GM18861 (cell line): Measurements from ENCODE around the gene GSTT2B.
"Not testable (repeated sequence)": the region's sequence is repeated elsewhere in the genome, so short reads cannot be mapped to it uniquely, and the experiment has no call there.

Source experiments
- ATAC-seq: cut with Tn5 transposase; IDR thresholded peaks from one replicate; pipeline ENCODE4 v1.9.1; 2021; ENCODE audit not compliant: unreplicated experiment

GSTT2B gene

GRCh38 chr22:23986538-23987178 lies 25.7 kb upstream of the GSTT2B start:
- ATAC-seq: not testable (repeated sequence)

GRCh38 chr22:23986089-23986488 lies 25.1 kb upstream of the GSTT2B start:
- ATAC-seq: not testable (repeated sequence)

GRCh38 chr22:23984430-23984829 lies 23.4 kb upstream of the GSTT2B start:
- ATAC-seq: no peak

- not testable (repeated sequence) for ATAC-seq
These were observed 19.6 kb upstream of the GSTT2B start for GRCh38 chr22:23980567-23980966.

GRCh38 chr22:23979557-23980240 lies 18.7 kb upstream of the GSTT2B start, which contains the start of gene GSTT2:
Gene GSTT2 (plus strand): TSS chr22:23980134.
- not testable (repeated sequence) for ATAC-seq

- ATAC-seq: not testable (repeated sequence)
These were observed 16.3 kb upstream of the GSTT2B start for GRCh38 chr22:23977304-23977703.

- peak; percentile 20 for ATAC-seq
These were observed 13.9 kb upstream of the GSTT2B start for GRCh38 chr22:23974836-23975352.

GRCh38 chr22:23974345-23974744 lies 13.3 kb upstream of the GSTT2B start, which contains the start of gene DDT:
Gene DDT (minus strand): TSS chr22:23974441. CDS start chr22:23974414, 27 bp downstream.
- peak; percentile 80 for ATAC-seq

- not testable (repeated sequence) for ATAC-seq
These were observed 10.9 kb upstream of the GSTT2B start for GRCh38 chr22:23971927-23972326.

GRCh38 chr22:23970816-23971486 lies 10.0 kb upstream of the GSTT2B start:
- no peak for ATAC-seq

- no peak for ATAC-seq
These were observed 9.2 kb upstream of the GSTT2B start for GRCh38 chr22:23970201-23970641.

GRCh38 chr22:23969071-23969470 lies 8.1 kb upstream of the GSTT2B start:
- no peak for ATAC-seq

GRCh38 chr22:23966568-23966967 lies 5.6 kb upstream of the GSTT2B start, which contains the start of gene DDTL:
Gene DDTL (plus strand): TSS chr22:23966888. CDS start chr22:23966915, 27 bp downstream.
- peak; percentile 87 for ATAC-seq

GRCh38 chr22:23966094-23966493 lies 5.1 kb upstream of the GSTT2B start:
- ATAC-seq: not testable (repeated sequence)

- ATAC-seq: not testable (repeated sequence)
These were observed 4.6 kb downstream of the GSTT2B start for GRCh38 chr22:23956301-23956900.

- not testable (repeated sequence) for ATAC-seq
These were observed 5.1 kb downstream of the GSTT2B start for GRCh38 chr22:23955886-23956285.

GRCh38 chr22:23954991-23955305 lies 6.0 kb downstream of the GSTT2B start:
- not testable (repeated sequence) for ATAC-seq

GRCh38 chr22:23954193-23954990 lies 6.6 kb downstream of the GSTT2B start:
- ATAC-seq: not testable (repeated sequence)

- ATAC-seq: not testable (repeated sequence)
These were observed 7.5 kb downstream of the GSTT2B start for GRCh38 chr22:23953485-23953884.

- ATAC-seq: not testable (repeated sequence)
These were observed 8.1 kb downstream of the GSTT2B start for GRCh38 chr22:23952794-23953405.
